Measurements from ENCODE around the gene GAS2L1.

Gene GAS2L1

GRCh38 chr22:29306175-29306834, at the start of gene GAS2L1:
TSS of gene GAS2L1 (plus strand) at chr22:29306650. CDS start at chr22:29308106, 1,456 bp downstream.
- peak; percentile 86 for DNase-seq (ENCODE audit: low read depth)

DNA sequence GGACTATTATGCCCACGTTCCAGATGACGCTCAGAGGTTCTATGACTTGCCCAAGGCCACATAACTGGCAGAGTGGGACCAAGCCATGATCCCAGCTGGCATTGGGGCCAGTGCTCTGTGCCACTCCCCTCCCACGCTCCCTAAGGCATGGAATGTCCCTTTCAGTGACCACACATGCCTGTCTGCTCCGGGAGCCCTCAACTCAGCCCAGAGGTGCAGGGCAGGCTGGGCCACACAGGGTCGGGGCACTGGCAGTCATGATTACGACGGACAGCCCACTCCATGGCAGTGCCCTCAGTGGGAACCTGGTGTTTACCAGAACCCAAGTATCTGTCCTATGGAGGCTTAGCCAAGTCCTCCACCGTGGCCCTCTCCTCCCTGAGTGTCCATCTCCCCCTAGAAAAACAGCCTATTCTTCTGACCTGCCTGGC, 48.7 kb upstream of the GAS2L1 start:
- DNase-seq (ENCODE audit: low read depth): no peak

DNA sequence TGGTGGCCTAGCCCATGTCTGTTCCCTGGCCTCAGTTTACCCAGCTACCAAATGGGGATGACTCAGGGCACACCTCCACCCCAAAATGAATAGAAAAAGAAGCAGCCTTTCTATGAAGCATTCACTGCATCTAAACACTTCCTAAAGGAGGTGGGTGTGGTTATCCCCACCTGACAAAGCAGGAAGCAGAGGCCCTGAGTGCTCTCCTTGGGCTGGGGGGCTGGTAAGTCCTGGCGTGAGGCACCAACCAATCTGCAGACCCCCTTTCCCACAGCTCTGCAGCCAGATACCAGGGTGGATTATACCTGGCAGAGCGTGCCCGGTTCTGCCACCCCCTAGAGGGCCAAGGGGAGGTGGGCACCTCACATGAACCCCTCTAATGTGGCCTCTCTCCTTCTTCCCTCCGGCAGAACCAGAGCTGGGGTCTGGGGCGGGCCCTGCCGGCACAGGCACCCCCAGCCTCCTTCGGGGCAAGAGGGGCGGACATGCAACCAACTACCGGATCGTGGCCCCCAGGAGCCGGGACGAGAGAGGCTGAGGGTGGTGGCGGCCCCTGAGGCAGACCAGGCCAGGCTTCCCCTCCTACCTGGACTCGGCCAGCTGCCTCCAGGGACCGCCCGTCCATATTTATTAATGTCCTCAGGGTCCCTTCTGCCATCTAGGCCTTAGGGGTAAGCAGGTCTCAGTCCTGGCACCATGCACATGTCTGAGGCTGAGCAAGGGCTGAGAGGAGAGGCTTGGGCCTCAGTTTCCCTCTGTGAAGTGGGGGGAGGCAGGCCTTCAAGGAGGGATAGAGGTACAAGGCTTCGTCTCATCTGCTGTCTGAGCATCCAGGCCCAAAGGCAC, 47.8 kb upstream of the GAS2L1 start:
- DNase-seq (ENCODE audit: low read depth): no peak

DNA sequence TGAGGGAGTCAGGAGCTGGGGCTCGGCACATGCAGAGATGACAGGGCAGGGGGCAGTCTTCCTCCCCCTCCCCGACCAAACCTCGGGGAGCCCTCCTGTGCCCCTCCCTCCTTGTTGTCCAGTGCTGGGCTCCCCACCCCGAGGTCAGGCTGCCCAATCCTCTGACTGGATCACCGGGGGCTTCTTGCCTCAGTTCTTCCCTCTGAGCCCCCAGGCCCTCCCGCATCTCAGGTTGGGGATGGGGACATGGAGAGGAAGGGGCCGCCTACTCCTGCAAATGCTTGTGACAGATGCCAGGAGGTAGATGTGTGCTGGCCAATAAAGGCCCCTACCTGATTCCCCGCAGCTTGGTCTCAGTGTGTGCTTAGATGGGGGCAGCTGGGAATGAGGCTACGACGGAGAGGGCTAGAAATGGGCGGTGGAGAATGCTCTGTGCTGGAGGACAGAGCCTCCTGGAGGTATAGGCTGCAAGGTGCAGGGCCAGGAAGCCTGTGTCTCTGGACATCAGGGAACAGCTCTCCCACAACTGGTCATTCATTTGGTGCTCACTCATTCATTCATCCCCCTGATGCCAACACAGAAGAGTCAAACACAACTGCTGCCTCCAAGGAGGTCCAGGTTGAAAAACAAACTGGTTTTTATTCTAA, 47.1 kb upstream of the GAS2L1 start:
- no peak for DNase-seq (ENCODE audit: low read depth)

DNA sequence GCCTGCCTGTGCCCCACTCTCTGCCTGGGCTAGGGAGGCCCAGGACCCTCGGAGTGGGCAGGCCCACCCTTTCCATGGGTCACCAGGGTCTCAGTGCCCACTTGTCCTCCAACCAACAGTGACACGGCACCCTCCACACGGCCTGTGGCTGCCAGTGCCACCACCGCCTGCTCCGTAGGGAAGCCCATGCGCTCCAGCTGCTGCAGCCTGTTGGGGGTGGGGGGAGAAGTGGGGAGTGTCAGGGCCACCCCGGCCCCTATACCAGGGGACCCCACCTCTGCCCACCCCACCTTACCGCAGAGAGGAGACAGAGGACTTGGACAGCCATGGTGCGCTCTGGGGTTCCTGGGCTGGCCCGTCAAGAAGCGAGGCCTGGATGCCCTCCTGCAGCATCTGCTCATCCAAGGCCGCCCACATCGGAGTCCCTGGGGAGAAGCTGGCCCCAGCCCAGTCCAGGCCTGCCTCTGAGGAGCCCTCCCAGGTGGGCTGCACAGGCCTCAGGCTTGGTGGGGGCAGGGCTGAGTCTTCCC, 46.4 kb upstream of the GAS2L1 start:
- no peak for DNase-seq (ENCODE audit: low read depth)

GRCh38 chr22:29260601-29261315, 45.7 kb upstream of the GAS2L1 start:
- no peak for DNase-seq (ENCODE audit: low read depth)

GRCh38 chr22:29263791-29264276, 42.6 kb upstream of the GAS2L1 start:
- DNase-seq (ENCODE audit: low read depth): no peak

- DNase-seq (ENCODE audit: low read depth): no peak
Observed at GRCh38 chr22:29265305-29265704, 41.1 kb upstream of the GAS2L1 start.

GRCh38 chr22:29265929-29266328, 40.5 kb upstream of the GAS2L1 start:
- DNase-seq (ENCODE audit: low read depth): peak; percentile 19

GRCh38 chr22:29266564-29267461, 39.6 kb upstream of the GAS2L1 start:
- DNase-seq (ENCODE audit: low read depth): peak; percentile 63

DNA sequence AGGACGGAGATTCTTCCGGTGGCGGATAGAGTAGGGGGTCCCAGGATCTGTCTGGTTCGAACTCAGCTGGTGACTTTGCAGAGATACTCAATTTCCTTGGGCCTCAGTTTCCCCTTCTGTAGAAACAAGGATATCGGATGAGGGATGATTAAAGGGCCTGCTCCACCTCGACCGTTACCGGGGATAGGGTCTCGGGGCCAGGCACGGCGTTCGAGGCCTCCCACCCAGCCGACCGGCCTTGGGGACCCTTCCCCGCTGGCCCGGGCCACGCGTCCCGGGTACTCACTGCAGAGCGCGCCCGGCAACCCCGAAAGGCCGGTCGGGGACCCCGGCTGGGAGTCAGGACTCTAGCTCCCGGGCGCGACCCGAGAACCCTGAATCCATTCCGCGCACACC, 39.0 kb upstream of the GAS2L1 start:
- no peak for DNase-seq (ENCODE audit: low read depth)

- peak; percentile 96 for DNase-seq (ENCODE audit: low read depth)
Observed at GRCh38 chr22:29267858-29268510, 38.5 kb upstream of the GAS2L1 start, which contains the start of the genes EWSR1 and RHBDD3. TSS of gene EWSR1 (plus strand) at chr22:29268268. CDS start at chr22:29268337, 69 bp downstream. TSS of gene RHBDD3 (minus strand) at chr22:29267981. CDS start at chr22:29265626, 2,355 bp downstream.

- DNase-seq (ENCODE audit: low read depth): peak; percentile 73
Observed at GRCh38 chr22:29268511-29269229, 37.8 kb upstream of the GAS2L1 start.

- no peak for DNase-seq (ENCODE audit: low read depth)
Observed at GRCh38 chr22:29269230-29269604, 37.2 kb upstream of the GAS2L1 start.

- DNase-seq (ENCODE audit: low read depth): peak; percentile 36
Observed at GRCh38 chr22:29269731-29270474, 36.5 kb upstream of the GAS2L1 start.

DNA sequence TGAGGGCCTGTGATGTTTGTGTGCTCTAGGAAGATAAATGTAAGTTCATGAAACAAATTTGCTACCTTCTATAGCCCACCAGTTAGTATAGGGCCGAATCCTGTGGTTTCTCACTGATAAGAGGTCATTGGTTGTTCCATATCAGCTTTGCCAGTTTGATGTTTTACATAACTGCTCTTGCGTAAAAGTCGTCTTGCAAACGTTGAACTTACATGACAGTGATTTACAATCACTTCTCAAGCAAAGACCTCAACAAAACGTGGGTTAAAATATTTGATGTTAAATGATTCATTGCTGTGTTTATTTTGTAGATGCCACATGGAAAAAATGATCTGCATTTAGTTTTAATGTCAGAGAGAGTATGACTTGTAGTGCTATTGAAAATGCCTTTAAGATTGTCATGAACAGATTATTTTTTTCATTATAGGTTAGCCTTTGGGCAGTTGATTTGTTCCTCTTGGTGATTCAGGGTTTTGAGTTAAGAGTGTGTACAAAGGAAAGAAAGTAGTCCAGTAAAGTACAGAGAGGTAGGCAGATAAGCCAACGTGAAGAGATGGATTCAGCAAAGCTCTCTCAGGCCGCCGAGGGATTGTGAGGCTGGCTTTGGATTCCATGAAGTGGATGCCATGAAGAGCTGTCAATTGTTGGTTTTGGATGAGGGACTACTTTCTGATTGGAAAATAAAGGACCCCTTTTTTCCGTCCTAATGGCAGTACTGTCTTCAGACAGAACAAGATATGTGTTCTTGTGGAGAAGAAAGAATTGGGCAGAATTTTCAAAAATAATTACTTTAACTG, 35.8 kb upstream of the GAS2L1 start:
- DNase-seq (ENCODE audit: low read depth): peak; percentile 83

DNA sequence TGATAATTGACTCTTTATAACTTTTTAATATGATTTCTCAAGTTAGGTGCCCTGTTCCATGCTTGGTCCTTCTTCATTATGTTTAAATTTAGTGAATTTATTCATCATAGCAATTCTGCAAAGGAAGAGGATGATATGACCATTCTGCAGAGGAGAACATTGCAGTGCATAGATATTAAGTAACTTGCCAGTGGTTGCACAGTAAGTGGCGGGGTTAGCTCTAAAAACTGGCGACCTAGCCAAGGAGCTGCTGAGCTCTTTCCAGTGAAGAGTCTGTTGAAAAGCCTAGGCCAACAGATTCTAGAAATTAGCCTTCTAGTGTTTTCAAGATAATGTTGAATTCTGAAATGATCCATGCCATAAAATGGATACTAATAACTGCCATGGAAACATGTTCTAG, 33.8 kb upstream of the GAS2L1 start:
- DNase-seq (ENCODE audit: low read depth): no peak

- DNase-seq (ENCODE audit: low read depth): no peak
Observed at GRCh38 chr22:29275167-29275566, 31.3 kb upstream of the GAS2L1 start.

Measured in EH (cell line).